CD4-positive, alpha-beta T cell (primary cell): ENCODE results near the gene BORCS8. TPM values are rescaled to one million over a fixed set of nuclear protein-coding genes. Genes with fewer than 3 reads are reported as not detected.
"Not testable (repeated sequence)": the region's sequence is repeated elsewhere in the genome, so short reads cannot be mapped to it uniquely, and the experiment has no call there.

ENCODE experiments used
- ATAC-seq: fragments of 200-7000 bp; cut with Tn5 transposase; one replicate; pipeline ENCODE4 v1.10.0; 2022; ENCODE audit warnings: mild to moderate bottlenecking; ENCODE audit not compliant: poor library complexity
- CTCF ChIA-PET: fragments of 350-600 bp; sonication (Branson Sonifier 250); formaldehyde crosslinking; loops from one replicate; lab custom pipeline; 2021; ENCODE audit warnings: antibody characterized with exemption, inconsistent platforms; lab: Charles Lee
- POLR2A ChIA-PET: fragments of 350-600 bp; sonication (Branson Sonifier 250); formaldehyde crosslinking; loops from one replicate; lab custom pipeline; 2021; ENCODE audit warnings: antibody characterized with exemption, inconsistent platforms; lab: Charles Lee
- DNase-seq, 14 experiments: peaks; one replicate each; pipeline ENCODE4 v3.0.0-alpha.2; 2013 to 2020; ENCODE audit warnings: mixed read lengths in 2 of 14
- H3K27ac ChIP-seq, 2 donors: one replicate each; pipeline versions ENCODE4 v1.5.1 to v1.7.0; 2013; ENCODE audit warnings: low read length in 2 of 2, low read depth in 1 of 2, mild to moderate bottlenecking in 1 of 2
- H3K27me3 ChIP-seq, 2 experiments: 1 replicate in 1 of 2; 2 replicates in 1 of 2; pipeline versions ENCODE4 v1.6.1 to v1.7.0; 2013; ENCODE audit warnings: low read length in 2 of 2, control low read depth in 1 of 2, mild to moderate bottlenecking in 1 of 2, moderate library complexity in 1 of 2; ENCODE audit not compliant: insufficient read depth in 2 of 2, control insufficient read depth in 1 of 2
- H3K36me3 ChIP-seq: one replicate; pipeline ENCODE4 v1.6.1; 2013; ENCODE audit warnings: low read length, control low read depth; ENCODE audit not compliant: insufficient read depth
- H3K4me1 ChIP-seq: one replicate; pipeline ENCODE4 v1.6.1; 2013; ENCODE audit warnings: low read length, control low read depth; ENCODE audit not compliant: insufficient read depth
- H3K4me3 ChIP-seq: one replicate; pipeline ENCODE4 v1.5.1; 2013; ENCODE audit warnings: mild to moderate bottlenecking, low read length, moderate library complexity
- H3K9me3 ChIP-seq, 2 experiments: 1 replicate in 1 of 2; 2 replicates in 1 of 2; pipeline versions ENCODE4 v1.6.1 to v1.7.0; 2013; ENCODE audit warnings: low read length in 2 of 2, mild to moderate bottlenecking in 2 of 2, control low read depth in 1 of 2, moderate library complexity in 1 of 2; ENCODE audit not compliant: control insufficient read depth in 1 of 2, insufficient read depth in 1 of 2
- H3K27ac Mint-ChIP-seq: one replicate; pipeline ENCODE4 v1.8.0; 2020; ENCODE audit warnings: mixed read lengths
- H3K27me3 Mint-ChIP-seq: one replicate; pipeline ENCODE4 v1.8.0; 2021; ENCODE audit warnings: mixed read lengths
- H3K36me3 Mint-ChIP-seq: one replicate; pipeline ENCODE4 v1.8.0; 2021; ENCODE audit warnings: low read depth, mixed read lengths
- H3K4me1 Mint-ChIP-seq: one replicate; pipeline ENCODE4 v1.8.0; 2021; ENCODE audit warnings: low read depth, mixed read lengths
- H3K4me3 Mint-ChIP-seq: one replicate; pipeline ENCODE4 v1.8.0; 2020; ENCODE audit warnings: mild to moderate bottlenecking, mixed read lengths
- H3K9me3 Mint-ChIP-seq: one replicate; pipeline ENCODE4 v1.8.0; 2020; ENCODE audit warnings: mixed read lengths
- CTCF ChIP-seq: fragments of 200-600 bp; IDR thresholded peaks from one replicate; pipeline ENCODE4 v1.8.0; 2022; ENCODE audit warnings: antibody characterized with exemption, mild to moderate bottlenecking
- intact Hi-C, 2 experiments: fragments of 100-400 bp; cut with DNase I in 1 of 2; cut with micrococcal nuclease in 1 of 2; formaldehyde crosslinking; loops; one replicate each; pipeline versions ENCODE4 v1.15.1 to v1.9.0; 2023 to 2025; cut with DNase I, micrococcal nuclease
- total RNA-seq, 174 experiments: library from RNA in 2 of 174; stranded (reverse) in 2 of 174; gene quantifications; one replicate each; pipeline ENCODE4 v1.2.3 and lab custom pipeline; 2021 to 2026

BORCS8 gene
- total RNA-seq, 2 experiments from 2014 or later: 12.0 to 15.0 TPM

- Histone ChIP-seq H3K4me1 (peaks cover 11% of the 10 kb centered on the region), H3K4me3 (no peak overlapping the region), H3K27ac (no peak overlapping the region), H3K36me3 (no peaks in the 10 kb centered on the region), H3K9me3 (peaks cover 0 to 4% of the 10 kb centered on the region in 2 experiments), H3K27me3 (peaks cover 7 to 9% of the 10 kb centered on the region in 2 experiments)
- CTCF ChIA-PET: no interaction called here
- DNase-seq (no peak), ATAC-seq (no peak)
- Mint-ChIP-seq H3K27me3 (peaks cover 14% of the 10 kb centered on the region), H3K27ac (no peak overlapping the region), H3K36me3 (no peaks in the 10 kb centered on the region), H3K4me1 (no peaks in the 10 kb centered on the region), H3K4me3 (no peak overlapping the region), H3K9me3 (no peaks in the 10 kb centered on the region)
- no peak for TF ChIP-seq CTCF
- intact Hi-C loops: no loop called here
- POLR2A ChIA-PET: no interaction called here
These were observed 31.1 kb upstream of the BORCS8 start for GRCh38 chr19:19223060-19223459.

GRCh38 chr19:19221000-19221399 is 29.0 kb upstream of the BORCS8 start:
- H3K9me3 ChIP-seq, CTCF ChIA-PET, H3K27ac Mint-ChIP-seq, H3K27ac ChIP-seq, POLR2A ChIA-PET, DNase-seq, H3K9me3 Mint-ChIP-seq, H3K4me1 Mint-ChIP-seq, H3K4me3 Mint-ChIP-seq, H3K36me3 ChIP-seq, H3K36me3 Mint-ChIP-seq, intact Hi-C loops, ATAC-seq, H3K4me3 ChIP-seq: not testable (repeated sequence)
- peaks cover 24% of the 10 kb centered on the region for H3K27me3 Mint-ChIP-seq
- H3K4me1 ChIP-seq: peaks cover 11% of the 10 kb centered on the region
- peaks cover 13 to 17% of the 10 kb centered on the region in 2 experiments for H3K27me3 ChIP-seq

- H3K27me3 ChIP-seq: peaks cover 24 to 27% of the 10 kb centered on the region in 2 experiments
- no peaks in the 10 kb centered on the region for H3K9me3 Mint-ChIP-seq
- H3K9me3 ChIP-seq: peaks cover 0 to 19% of the 10 kb centered on the region in 2 experiments
- intact Hi-C loops: no loop called here
- no peaks in the 10 kb centered on the region for H3K36me3 Mint-ChIP-seq
- H3K27ac ChIP-seq: no peak overlapping the region
- CTCF ChIA-PET: no interaction called here
- H3K4me1 Mint-ChIP-seq: no peaks in the 10 kb centered on the region
- no peak overlapping the region for H3K27ac Mint-ChIP-seq
- H3K36me3 ChIP-seq: no peaks in the 10 kb centered on the region
- DNase-seq (no peak), ATAC-seq (no peak)
- H3K4me3 ChIP-seq: no peak overlapping the region
- H3K4me3 Mint-ChIP-seq: no peak overlapping the region
- H3K27me3 Mint-ChIP-seq: peaks cover 36% of the 10 kb centered on the region
- H3K4me1 ChIP-seq: no peaks in the 10 kb centered on the region
- TF ChIP-seq CTCF: no peak
- POLR2A ChIA-PET: no interaction called here
These were observed 27.0 kb upstream of the BORCS8 start for GRCh38 chr19:19218911-19219310.

GRCh38 chr19:19217099-19217498 is 25.1 kb upstream of the BORCS8 start:
- intact Hi-C loops: no loop called here
- Histone ChIP-seq H3K27ac (no peak overlapping the region), H3K9me3 (peaks cover 0 to 34% of the 10 kb centered on the region in 2 experiments), H3K36me3 (no peaks in the 10 kb centered on the region), H3K4me1 (no peaks in the 10 kb centered on the region), H3K4me3 (no peak overlapping the region), H3K27me3 (peaks cover 41 to 43% of the 10 kb centered on the region in 2 experiments)
- no peak overlapping the region for H3K4me3 Mint-ChIP-seq
- H3K4me1 Mint-ChIP-seq: no peaks in the 10 kb centered on the region
- TF ChIP-seq CTCF: no peak
- peaks cover 51% of the 10 kb centered on the region for H3K27me3 Mint-ChIP-seq
- no peak for ATAC-seq
- H3K36me3 Mint-ChIP-seq: no peaks in the 10 kb centered on the region
- no peaks in the 10 kb centered on the region for H3K9me3 Mint-ChIP-seq
- CTCF ChIA-PET: no interaction called here
- DNase-seq: no peak
- no peak overlapping the region for H3K27ac Mint-ChIP-seq
- POLR2A ChIA-PET: no interaction called here
